ENCODE results near the gene GTPBP3.

- TF ChIP-seq CTCF (optimal IDR thresholded peaks at IDR 0.05 in 1 of 3, IDR thresholded peaks at IDR 0.05 in 1 of 3, conservative IDR thresholded peaks at IDR 0.05 in 1 of 3; ENCODE audit: extremely low read depth in 1 of 3, insufficient read depth in 2 of 3, low read length in 3 of 3) (no peak), EZH2 (IDR thresholded peaks at IDR 0.05; ENCODE audit: low read length) (no peak)
These were observed 34.8 kb upstream of the GTPBP3 start for GRCh38 chr19:17302391-17303166.
